HG03097 (cell line): ENCODE measurements around the gene LRRC27.

Source experiments
- ATAC-seq: cut with Tn5 transposase; IDR thresholded peaks from one replicate; pipeline ENCODE4 v1.9.1; 2021; ENCODE audit not compliant: unreplicated experiment, low FRiP score

The LRRC27 gene

DNA sequence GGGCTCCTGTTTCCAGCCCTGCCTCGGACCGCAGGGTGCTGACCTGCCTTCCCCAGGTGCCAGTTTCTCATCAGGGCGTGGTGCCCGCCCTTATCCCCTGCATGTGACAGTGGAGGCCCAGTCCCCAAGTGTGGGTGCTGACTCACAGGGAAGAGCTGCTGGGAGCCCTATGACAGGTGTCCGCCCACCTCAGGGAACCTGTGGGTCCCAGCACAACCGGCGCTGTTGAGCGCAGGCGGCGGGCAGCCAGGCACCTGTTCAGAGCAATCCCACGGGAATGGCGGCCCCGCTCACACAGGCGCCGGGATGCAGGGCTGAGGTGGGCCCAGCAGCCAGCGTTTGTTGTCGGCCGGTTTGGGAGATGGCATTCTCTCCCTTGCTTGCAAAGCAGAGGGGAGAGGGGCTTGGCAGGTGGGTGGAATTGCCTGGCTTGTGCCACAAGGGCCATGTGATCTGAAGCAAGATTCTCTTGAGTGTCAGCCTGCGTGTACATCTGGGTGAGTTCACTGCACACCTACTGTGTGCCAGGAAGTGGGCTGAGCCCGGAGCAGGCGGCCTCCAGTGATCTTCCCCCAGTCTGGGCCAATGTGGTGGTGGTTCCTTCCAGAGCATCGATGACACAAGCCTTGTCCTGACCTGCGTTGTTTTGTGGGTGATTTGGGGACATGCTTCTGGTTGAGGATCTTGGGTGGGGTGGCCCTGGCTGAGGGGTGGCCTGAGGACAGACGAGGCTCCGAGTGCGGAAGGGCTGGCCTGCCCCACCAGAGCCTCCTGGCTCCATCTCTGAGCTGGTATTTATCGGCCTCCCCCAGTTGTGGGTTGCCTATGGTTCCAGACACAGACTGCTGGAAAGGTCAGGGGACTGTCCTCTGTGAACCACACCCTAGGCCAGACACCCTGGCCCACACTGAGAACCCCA is 67.4 kb downstream of the LRRC27 start:
- ATAC-seq: no peak

GRCh38 chr10:132400041-132400546 is 68.1 kb downstream of the LRRC27 start:
- ATAC-seq: no peak

- ATAC-seq: no peak
These were observed 68.7 kb downstream of the LRRC27 start for GRCh38 chr10:132400547-132401151.

DNA sequence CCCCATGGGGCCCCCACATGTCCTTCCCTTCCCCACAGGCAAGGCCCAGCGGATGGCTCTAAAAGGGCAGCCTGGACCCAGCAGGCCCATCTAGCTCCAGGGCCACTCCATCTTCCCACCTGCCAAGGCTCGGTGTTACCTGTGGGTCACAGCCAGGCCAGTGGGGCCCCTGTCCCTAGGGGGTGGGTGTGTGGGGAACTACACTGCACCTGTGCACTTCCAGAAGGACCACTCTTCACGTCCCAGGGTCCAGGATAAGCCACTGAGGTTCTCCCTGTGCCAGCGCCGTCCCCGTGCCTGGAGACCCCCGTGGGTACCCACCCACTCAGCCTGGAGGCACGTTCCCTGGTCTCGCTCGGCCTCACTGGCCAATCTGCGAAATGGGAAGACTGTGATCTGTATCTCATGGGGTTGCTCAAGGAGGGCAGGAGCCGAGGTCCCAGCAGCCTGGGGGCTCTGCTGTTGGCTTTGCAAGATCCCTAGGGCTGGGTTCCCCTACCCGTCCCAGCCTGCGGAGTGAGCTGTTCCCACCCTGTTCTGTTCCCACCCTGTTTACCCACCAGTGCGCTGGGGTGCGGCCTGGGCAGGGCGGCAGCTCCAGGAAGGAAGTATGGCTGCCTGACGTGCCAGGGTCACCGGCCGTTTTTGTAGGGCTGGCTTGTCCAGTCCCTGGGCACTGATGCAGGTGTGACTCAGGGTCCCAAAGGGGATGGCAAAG is 69.6 kb downstream of the LRRC27 start:
- no peak for ATAC-seq

GRCh38 chr10:132402781-132403241 is 70.8 kb downstream of the LRRC27 start:
- no peak for ATAC-seq

DNA sequence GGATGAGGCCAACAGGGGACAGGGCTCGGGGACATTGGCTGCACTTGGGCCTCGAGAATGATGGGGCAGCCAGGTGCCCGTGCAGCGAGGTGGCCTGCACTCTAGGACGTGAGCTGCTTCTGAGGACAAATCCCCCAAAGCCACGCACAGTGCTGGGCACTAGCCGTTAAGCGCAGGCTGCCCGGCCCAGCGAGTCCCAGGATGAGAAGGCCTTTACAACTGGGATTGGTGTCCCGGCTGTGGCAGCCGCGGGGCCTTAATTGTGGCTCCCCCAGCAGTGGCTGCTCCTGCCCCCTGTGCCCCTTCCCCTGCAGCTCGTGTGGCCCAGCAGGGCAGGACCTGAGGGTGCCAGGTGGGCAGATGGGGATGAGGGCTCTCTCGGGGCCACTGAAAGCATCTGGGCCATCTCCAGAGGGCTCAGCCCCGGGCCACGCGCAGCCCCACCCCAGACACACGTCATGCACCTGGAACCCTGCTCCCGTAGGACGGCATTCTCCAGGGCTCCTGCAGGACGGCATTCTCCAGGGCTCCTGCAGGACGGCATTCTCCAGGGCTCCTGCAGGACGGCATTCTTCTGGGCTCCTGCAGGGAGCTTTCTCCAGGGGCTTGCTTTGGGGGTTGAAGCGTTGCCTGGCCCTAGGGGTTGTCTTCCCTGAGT is 71.6 kb downstream of the LRRC27 start:
- no peak for ATAC-seq

- no peak for ATAC-seq
These were observed 72.3 kb downstream of the LRRC27 start for GRCh38 chr10:132404169-132404880.

- no peak for ATAC-seq
These were observed 73.0 kb downstream of the LRRC27 start for GRCh38 chr10:132404911-132405462.

DNA sequence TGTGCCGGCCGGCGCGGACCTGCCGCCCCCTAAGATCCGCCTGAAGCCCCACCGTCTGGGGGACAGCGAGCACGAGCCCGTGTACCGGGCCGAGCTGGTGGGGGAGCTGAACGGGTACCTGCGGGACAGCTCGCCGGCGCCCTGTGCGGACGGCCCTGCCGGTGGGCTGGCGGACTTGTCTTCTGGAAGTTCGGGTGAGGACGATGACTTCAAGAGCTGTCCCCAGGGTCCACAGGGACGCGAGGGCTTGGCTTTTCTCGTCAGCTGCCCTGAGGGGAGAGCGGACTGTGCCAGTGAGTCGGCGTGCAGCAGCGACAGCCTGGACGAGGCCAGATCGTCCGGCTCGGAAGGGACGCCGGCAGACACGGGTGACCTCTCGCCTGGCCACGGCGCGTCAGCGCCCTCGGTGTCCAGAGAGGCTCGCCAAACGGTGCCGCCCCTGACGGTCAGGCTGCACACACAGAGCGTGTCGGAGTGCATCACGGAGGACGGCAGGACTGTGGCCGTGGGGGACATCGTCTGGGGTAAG is 73.5 kb downstream of the LRRC27 start:
- ATAC-seq: no peak

- ATAC-seq: no peak
These were observed 74.2 kb downstream of the LRRC27 start for GRCh38 chr10:132406181-132406580.

GRCh38 chr10:132406750-132407149 is 74.8 kb downstream of the LRRC27 start:
- no peak for ATAC-seq

GRCh38 chr10:132407243-132407746 is 75.3 kb downstream of the LRRC27 start:
- ATAC-seq: no peak

GRCh38 chr10:132407846-132408278 is 75.9 kb downstream of the LRRC27 start:
- no peak for ATAC-seq

DNA sequence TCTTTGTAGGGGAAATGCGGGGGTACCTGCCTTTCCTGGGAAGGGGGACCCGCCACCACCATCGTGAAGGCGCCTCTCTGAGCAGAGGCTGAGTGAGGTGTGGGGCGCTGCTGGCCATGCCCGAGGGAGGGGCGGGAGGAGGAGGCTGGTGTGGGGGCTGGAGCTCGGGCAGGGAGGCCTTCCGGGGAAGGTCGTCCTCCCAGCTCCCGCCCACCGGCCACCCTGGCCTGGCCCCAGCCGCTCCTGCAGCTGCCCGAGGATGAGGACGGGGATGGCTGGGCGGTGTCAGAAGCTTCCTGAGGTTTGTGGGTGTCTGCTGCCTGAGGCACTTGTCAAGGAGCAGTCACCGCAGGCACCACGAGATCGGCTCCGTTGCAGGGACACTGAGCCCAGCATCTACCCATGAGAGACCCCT is 76.4 kb downstream of the LRRC27 start:
- ATAC-seq: no peak

DNA sequence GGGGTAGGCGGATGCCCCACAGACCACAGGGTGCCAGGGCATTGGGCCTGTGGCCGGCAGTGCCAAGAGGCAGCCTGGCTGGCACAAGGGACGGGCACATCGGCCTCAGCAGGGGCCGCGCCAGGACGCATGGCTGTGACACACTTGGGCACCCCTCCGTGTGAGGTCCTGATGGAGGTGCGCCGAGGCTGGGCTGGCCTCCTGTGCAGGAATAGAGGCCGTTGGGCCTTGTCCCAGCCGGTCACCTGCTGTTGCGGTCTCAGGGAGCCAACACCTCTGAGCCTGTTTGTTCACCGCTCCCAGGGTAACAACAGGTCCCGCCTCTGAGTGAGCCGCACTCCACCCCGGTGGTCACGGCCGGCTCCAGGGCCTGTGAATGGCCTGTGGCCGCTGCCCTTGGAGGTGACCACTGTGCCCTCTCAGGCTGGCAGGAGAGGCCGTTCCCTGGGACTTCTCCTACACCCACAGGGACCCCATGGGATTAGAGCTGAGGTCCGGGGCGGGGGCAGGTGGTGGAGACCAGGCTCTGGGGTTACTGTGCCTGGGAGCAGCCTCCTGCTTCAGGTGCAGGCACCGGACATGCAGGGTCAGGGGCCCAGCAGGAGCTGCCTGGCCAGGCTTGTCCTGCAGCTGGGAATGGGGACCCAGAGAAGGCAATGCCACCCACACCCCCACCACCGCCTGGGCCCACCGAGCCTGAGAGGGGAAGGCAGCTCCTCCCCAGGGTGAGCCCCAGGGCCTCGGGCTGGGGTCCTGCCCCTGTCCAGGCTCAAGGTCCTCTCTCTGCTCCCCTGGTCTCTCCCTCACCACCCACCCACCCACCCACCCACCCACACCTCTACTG is 77.1 kb downstream of the LRRC27 start:
- no peak for ATAC-seq

DNA sequence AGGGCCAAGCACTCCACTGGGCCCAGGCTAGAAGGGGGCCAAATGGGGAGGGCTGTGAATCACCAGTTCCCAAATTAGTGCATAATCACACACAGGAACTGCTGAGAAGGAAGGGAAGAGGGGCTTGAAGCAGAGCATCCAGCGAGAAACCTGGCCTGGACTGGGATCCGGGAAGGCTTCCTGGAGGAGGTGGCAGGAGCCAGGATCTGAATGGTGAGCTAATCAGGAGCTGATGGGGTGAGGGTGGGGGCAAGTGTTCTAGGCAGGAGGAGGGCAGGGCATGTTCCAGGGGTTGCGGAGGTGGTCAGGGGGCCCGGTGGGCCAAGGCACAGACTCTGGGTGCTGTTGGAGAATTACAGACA is 77.7 kb downstream of the LRRC27 start:
- ATAC-seq: no peak

GRCh38 chr10:132410056-132410778 is 78.2 kb downstream of the LRRC27 start:
- ATAC-seq: no peak
